Measurements from ENCODE around the gene ALDH1A1.

- no peak for TF ChIP-seq HDAC2 (IDR thresholded peaks at IDR 0.05; ENCODE audit: borderline replicate concordance in 1 of 2, low read depth in 2 of 2, low read length in 2 of 2)
- TF ChIP-seq POLR2A (IDR thresholded peaks at IDR 0.05; ENCODE audit: control extremely low read depth in 1 of 2, low read depth in 2 of 2, low read length in 2 of 2): no peak
- no peak for TF ChIP-seq RAD21 (IDR thresholded peaks at IDR 0.05 in 1 of 2, conservative IDR thresholded peaks at IDR 0.05 in 1 of 2; ENCODE audit: low read depth in 2 of 2, low read length in 2 of 2)
- no peak for TF ChIP-seq CTCF (IDR thresholded peaks at IDR 0.05; ENCODE audit: control extremely low read depth in 1 of 3, insufficient read depth in 1 of 3, low read depth in 1 of 3, low read length in 3 of 3)
- no peak for TF ChIP-seq ATF3 (IDR thresholded peaks at IDR 0.05; ENCODE audit: insufficient read depth, low read depth, low read length)
- TF ChIP-seq RXRA (IDR thresholded peaks at IDR 0.05; ENCODE audit: insufficient read depth, low read depth, low read length): no peak
These were observed 8.9 kb downstream of the ALDH1A1 start for GRCh38 chr9:72943844-72944462.

Data from H1 (cell line).